ENCODE measurements around the gene METTL1.

METTL1 gene

DNA sequence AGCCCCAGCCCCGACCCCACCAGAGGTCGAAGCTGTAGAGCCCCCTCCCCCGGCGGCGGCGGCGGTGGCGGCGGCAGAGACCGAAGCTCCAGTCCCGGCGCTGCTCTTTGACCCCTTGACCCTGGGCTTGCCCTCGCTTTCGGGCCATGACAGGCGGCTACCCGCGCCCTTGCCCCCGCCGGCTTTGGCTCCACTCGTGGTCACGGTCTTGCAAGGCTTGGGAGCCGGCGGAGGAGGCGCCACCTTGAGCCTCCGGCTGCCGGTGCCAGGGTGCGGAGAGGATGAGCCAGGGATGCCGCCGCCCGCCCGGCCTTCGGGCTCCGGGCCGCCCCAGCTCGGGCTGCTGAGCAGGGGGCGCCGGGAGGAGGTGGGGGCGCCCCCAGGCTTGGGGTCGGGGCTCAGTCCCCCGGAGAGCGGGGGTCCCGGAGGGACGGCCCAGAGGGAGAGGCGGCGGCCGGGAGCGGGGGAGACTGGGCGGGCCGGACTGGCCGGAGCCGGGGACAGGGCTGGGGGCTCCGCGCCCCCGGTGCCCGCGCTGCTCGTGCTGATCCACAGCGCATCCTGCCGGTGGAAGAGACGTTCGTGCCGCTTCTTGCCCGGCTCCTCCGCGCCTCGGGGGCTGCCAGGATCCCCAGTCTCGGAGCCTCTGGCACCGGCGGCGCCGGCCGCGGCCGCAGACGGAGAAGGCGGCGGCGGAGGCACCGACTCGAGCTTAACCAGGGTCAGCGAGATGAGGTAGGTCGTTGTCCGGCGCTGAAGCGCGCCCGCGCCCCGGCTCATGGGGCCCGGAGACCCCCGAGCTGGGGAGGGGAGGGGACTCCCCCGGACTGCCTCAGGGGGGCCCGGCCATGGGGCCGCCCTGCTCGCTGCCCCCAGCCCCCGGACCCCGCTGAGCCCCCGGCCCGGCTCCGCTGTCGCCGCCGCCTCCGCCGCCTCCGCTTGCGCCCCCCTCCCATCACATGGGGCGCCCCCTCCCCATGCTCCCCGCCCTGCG, 34.1 kb downstream of the METTL1 start:
- no peak for DNase-seq (ENCODE audit: low spot score)

GRCh38 chr12:57736741-57737466, 35.0 kb downstream of the METTL1 start:
- no peak for DNase-seq (ENCODE audit: low spot score)

DNA sequence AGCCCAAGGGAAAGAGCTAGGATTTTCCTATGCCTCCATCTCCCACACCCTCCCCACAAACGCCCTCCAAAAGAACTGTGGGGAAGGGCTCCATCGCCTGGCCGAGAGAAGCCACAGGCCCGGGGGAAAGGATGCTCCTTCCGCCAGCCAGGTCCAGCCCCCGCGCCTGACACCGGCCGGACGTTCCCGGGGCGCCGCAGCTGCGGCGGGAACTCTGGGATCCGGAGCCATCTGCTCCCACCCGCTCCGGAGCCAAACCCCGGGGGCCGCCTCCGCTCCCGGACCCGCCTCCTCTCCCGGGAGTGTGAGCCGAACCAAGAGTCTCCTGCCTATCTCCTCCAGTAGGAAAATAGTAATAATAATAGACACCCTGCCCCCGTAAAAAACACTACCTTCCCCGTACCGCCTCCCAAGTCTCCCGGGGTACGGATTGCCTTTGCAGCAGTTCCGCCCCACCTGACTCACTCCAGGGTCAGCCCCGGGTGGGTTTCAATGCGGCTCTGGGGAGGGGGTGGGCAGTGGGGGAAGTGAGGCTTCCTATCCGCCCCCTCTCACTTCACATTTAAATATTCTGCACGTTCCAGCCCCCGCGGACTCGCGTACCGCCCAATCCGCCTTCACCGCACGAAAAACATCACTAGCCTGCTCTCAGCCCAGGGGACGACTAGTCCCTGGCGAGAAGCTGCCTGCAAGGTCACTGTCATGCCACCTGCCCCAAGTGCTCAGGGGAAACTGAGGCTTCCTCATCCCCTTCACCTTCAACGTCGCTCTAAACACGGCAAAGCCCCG, 35.8 kb downstream of the METTL1 start:
- DNase-seq (ENCODE audit: low spot score) = peak; percentile 86

- peak; percentile 87 for DNase-seq (ENCODE audit: low spot score)
Measured at GRCh38 chr12:57735198-57735855, 36.6 kb downstream of the METTL1 start.

- DNase-seq (ENCODE audit: low spot score) = no peak
Measured at GRCh38 chr12:57734591-57734990, 37.3 kb downstream of the METTL1 start.

DNA sequence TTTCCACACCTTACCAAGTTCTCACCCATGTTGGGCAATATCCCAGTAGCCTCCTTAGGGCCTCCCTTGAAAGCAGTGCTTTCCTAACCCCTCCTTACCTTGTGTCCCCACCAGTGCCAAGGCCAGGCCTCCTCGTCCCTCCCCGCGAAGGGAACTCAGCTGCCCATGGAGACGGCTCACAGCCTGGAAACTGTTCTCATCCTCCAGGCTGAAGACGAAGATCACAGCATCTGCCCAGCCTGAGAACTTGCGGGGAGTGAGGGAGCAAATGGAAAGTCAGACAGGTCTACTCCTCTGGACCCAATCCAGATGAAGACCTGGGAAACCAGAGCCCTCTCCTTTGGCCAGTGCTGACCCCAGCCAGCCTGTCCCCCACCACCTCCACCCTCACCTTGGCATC, 38.0 kb downstream of the METTL1 start:
- DNase-seq (ENCODE audit: low spot score) = no peak

DNA sequence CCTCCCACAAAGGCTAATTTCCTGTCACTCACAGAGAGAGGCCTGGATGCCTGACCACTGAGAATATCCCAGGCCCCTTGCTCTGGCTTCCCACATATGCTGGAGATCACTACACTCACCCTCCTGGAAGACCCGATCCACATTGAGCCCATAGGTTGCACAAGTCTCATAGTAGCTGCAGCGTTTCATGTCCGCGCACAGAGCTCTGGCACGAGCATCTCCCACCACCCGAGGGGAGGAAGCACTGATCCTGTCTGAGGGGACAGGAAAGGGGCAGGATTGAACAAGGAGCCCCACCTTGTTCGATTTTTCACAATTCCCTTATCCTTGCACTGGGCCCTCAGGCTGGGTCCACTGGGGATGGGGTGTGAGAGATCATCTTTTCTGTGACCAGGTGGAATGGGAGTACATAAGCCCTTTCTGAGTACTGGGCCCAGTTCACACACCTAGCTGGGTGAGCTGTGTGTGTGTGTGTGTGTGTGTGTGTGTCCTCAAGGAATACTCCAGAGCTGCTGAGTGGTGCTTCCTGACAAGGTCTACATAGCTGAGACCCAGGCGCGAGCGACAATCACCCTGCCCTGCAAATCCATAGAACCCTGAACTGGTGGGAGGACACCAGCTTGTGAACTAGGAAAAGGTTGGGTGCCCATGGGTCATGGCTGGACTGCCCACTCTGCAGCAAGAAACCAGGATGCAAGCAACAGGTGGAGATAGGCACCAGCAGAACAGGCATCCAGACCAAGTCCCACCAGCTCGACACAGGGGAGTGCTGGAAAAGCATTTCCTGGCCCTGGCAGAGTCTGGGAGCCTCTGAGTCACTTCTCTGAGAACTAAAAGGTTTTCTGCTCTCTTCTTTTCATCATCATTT, 38.9 kb downstream of the METTL1 start:
- DNase-seq (ENCODE audit: low spot score) = no peak

GRCh38 chr12:57732270-57732669, 39.6 kb downstream of the METTL1 start:
- no peak for DNase-seq (ENCODE audit: low spot score)

DNA sequence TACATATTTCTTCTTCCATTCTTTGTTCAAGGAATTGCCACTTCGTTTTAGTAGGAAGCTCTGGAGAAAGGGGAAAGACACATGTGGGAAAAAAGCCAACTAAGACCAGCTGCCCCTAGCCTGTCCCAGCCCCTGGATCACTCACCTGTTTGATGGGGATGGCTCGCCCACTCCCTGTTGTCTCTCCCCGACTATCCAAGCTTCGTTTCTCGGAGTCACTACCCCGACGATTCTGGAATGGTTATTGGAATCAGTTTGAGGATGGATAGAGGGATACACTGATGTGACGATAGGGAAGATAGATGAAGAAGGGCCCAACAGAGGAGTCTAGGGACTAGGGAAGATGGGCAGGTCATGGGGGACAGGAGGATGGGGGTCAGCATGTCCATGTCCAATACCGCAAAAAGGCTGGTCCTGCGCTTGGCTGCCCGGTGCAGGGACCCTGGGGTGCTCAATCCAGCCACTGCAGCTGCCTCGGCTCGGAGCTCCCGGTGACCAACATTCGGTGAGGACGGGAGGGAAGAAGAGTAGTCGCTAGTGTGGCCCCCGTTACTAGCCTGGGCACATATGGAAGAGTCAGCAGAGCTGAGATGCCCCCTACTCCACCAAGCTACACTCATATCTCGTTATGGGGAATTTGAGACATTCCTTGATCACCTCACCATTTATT, 40.4 kb downstream of the METTL1 start:
- no peak for DNase-seq (ENCODE audit: low spot score)

DNA sequence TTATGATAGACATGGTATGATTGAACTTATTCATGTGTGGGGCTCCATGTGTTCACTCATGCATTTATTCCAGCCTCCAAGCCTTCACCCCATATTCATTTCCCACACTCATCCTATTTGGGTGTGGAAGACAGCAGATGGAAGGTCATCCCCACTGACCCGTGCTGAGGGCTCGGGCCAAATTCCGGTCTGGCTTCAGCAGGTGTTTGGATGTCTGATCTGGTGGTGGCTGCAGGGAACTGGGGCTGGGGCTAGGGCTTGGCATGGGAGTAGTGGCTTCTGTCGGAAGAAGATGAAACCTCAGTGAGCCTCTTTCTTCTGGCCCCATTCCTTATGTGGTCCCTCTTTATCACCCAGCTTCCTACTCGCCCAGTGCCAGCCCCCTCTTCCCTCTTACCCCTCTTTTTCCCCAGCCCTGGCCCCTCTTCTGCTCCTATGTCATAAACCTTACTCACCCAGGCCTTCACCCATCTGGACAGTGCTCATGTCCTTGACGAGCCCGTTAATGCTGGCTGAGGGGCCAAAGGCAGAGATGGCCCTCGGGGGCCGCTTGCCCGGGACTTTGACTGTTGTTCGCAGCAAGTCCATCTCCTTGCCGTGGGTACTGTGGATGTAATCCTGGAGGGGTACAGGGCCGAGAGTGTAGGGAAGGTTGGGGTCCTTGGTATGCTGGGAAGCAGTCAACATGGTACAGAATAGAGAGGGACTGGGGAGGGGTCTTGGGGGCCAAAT, 41.4 kb downstream of the METTL1 start:
- DNase-seq (ENCODE audit: low spot score) = no peak

DNA sequence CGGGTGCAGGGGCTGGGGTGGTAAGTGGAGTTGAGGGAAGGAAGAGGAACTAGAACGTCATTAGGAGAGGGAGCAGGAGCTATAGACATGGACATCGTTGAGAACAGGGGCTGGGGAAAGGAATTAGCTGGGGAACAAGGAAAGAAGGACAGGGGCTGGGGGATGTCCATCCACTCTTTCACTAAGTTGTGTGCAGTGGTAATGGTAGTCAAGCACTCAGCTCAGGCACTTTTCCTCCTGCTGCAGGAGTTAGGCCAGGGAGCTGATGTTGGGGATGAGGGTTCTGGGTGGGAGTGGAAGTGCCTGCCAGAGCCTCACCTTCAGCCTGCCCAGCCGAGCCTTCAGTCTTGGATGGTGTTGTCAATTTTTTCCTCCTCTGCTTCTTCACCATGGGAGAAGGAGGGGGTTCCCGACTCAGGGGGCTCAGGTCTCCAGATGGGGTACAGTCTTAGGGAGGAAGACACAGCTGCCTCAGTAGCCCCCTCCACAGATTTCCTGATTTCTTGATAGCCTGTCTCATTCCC, 42.5 kb downstream of the METTL1 start:
- no peak for DNase-seq (ENCODE audit: low spot score)

GRCh38 chr12:57727758-57728395, 44.0 kb downstream of the METTL1 start:
- DNase-seq (ENCODE audit: low spot score) = no peak

DNA sequence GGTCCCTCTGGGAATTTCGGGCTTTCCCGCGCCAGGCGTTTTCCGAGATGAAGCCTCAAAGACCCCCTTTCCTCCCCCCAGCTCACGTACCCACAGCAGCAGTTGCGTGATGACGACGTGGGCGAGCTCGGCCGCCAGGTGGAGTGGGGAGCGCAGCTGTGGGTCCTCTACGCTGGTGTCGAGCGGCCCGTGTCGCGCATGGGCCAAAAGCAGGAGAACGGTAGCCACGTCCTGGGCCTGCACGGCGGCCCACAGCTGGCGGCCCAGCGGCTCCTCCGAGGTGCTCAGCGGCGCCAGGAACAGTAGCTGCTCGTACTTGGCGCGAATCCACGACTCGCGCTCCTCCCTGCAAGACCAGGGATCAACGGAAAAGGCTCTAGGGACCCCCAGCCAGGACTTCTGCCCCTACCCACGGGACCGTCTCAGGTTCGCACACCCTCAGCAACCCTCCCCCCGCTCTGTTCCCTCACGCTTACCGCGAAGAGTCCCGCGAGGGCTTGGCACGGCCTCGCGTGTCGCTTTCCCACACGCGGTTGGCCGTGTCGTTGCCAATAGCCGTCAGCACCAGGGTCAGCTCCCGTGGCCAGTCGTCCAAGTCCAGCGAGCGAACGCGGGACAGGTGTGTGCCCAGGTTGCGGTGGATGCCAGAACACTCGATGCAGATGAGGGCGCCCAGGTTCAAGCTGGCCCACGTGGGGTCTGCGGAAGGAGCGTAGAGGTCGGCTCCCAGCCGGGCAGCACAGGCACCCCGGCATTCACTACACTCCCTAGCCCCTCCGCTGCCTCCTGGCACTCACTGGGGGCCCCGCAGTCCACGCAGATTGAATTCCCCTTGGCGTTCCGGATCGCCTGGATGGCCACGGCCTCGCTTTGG, 44.8 kb downstream of the METTL1 start:
- no peak for DNase-seq (ENCODE audit: low spot score)

DNA sequence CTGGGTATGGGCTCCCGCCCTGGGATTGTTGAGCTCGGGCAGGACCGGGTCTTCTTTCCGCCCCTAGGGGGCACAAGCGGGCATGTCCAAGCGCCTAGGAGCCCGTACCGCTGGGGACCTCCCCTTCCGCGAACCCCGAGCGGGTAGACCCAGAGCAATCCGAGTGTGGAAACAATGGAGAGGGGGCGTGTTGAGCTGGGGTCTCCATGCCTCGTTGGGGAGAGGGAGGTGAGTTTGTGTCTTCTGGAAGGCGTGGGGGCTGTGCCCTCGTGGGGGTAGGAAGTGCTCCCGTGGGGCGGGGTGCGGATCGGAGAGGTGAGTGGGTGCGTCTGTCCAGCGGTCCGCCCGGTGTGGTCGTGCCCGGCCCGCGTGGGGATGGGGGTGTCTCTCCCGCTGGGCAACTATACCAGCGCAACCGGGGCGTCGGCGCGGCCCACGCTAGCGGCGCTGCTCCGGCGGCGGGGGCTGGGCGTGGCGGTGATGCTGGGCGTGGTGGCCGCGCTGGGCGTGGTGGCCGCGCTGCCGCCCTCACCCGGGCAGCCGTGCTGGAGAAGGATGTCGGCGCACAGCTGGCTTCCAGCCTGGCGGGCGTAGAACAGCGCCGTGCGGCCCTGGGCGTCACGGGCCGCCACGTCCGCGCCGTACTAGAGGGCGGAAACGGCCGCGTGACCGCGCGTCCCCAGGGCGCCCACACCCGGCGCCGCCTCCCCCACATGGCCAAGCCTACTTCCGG, 45.6 kb downstream of the METTL1 start:
- DNase-seq (ENCODE audit: low spot score) = peak; percentile 95

DNA sequence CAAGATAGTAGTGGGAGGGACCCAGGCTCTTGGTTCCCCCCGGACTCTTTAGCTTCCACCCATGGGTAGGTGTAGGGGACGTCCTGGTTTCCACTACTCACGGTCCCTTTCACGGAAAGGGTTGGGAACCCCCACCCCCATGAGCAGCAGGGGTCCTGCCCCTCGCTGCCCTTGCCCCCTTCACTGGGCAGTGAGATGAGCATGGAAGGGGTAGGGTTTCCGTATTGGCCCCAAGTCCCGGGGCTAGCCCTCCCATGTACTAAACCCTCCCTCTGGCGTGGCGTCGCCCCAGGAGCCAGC, 46.1 kb downstream of the METTL1 start:
- no peak for DNase-seq (ENCODE audit: low spot score)

DNA sequence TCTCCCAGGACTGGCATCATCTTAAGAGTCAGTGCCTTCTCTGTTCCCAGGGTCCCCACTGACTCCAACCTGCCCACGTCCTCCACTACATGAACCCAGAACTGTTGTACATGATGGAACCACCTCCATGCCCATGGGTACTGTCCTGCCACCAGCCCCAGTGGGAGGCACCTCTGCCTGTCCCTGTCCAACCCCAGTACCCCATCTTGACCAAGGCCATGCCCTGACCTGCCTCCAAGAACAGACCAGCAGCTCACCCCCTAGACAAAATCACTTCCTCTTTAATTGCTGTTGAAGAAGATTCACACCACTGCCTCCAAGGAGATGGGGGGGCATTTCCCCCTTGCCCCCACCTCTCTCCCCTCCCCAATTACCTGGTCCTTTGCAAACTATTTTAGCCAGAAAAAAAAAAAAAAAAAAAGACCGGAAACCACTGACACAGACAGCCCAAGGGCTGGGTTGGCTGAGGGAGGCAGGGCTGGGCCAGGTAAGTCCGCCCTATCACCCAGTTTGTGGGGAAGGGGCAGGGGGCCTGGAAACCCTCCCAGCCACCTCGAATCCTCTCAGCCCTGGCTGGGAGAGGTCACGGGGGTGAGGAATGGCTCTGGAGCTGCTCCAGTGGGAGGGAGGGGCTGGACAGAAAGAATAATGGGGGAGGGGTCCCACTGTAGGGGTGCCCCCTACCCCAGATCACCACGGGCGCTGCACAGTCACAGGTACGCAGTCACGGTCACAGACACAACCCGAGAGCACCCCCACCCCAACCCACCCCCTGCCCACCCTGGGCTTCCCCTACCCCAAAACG, 46.8 kb downstream of the METTL1 start:
- DNase-seq (ENCODE audit: low spot score) = no peak
